Fibroblast of skin of right quadriceps (primary cell): ENCODE results near the gene CAMSAP2.
"Not testable (repeated sequence)": the region's sequence is repeated elsewhere in the genome, so short reads cannot be mapped to it uniquely, and the experiment has no call there.

Source experiments
- DNase-seq: peaks from one replicate; pipeline ENCODE4 v3.0.0-alpha.2; 2013

The CAMSAP2 gene

DNA sequence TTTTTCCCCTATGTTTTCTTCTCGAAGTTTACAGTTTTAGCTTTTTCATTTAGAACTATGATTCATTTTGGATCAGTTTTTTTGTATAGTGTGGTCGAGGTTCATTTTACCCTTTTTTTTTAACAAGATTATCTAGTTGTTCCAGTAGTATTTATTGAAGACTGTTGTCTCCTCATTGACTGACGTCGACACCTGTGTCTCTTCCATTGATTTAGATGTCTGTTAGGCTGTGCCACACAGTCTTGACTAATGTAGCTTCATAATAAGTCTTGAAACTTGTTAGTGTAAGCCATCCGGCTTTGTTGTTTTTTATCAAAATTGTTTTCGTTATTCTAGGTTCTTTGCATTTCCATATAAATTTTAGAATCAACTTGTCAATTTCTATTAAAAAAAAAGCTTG, 45.2 kb downstream of the CAMSAP2 start:
- DNase-seq = no peak

DNA sequence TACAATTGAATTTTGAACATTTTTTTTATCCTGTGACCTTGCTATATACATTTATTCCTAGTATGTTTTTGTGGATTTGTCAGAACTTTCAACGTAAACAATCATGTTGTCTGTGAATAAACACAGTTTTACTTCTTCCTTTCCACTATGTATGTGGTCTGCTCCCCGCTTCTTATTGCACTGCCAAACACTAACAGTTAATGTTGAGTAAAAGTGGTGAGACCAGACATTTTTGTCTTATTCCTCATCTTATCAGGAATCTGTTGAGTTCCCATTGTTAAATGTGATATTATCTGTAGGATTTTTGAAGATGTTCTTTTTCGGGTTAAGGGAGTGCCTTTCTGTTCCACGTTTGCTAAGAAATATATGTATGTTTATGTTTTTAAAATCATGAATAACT, 45.9 kb downstream of the CAMSAP2 start:
- DNase-seq = peak; percentile 35

DNA sequence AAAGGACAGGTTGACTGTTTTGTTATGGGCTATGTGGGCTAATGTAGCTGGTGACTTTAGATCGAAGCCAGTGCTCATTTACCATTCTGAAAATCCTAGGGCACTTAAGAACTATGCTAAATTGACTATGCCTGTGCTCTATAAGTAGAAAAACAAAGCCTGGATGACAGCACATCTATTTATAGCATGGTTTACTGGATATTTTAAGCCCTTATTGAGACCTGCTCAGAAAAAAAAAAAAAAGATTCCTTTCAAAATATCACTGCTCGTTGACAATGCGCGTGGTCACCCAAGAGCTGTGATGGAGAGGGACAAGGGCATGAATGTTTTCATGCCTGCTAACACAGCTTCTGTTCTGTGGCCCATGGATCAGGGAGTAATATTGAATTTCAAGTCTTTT, 48.1 kb downstream of the CAMSAP2 start:
- no peak for DNase-seq

DNA sequence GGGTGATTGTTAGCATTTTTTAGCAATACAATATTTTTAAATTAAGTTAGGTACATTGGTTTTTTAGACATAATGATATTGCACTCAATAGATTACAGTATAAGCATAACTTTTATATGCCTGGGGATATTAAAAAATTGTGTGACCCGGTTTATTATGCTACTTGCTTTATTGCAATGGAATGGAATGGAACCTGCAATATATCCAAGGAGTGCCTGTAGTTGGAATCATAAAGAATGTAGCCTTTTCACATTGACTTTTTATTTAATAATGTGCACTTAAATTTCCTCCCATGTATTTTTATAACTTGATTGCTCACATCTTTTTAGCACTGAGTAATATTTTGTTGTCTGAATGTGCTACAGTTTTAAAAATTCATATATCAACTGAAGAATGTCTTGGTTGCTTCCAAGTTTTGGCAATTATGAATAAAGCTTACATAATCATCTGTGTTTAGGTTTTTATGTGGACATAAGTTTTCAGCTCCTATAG, 49.2 kb downstream of the CAMSAP2 start:
- DNase-seq = no peak

DNA sequence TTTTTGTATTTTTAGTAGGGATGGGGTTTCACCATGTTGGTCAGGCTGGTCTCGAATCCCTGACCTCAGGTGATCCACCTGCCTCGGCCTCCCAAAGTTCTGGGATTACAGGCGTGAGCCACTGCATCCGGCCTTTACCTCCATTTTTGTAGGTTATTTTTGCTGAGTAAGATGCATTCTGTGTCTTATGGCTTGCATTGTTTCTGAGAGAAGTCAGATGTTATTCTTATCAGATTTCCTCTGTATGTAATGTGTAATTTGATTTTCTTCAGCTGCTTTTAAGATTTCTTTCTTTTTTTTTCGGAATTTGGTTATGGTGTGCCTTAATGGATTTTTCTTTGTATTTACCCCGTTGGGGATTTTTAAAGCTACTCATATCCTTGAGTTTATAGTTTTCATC, 52.3 kb downstream of the CAMSAP2 start:
- DNase-seq = not testable (repeated sequence)

DNA sequence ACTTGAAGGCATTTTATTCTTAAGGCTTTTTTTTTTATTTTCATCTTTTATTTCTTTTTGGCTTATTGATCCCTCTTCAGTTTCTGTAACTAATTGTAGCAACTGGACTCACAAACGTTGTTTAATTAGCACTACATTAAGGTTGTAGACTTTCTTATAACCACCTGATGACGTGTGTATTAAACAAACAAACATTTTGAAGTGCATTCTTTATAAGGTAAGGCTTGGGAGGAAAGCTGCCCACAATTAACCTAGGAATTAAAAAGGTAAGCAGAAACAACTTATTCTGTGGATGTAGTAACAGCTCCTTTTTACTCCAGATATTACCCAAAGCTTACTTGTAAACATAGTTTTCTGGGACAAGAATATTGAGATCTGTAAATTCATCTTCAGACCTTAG, 55.0 kb downstream of the CAMSAP2 start:
- no peak for DNase-seq

DNA sequence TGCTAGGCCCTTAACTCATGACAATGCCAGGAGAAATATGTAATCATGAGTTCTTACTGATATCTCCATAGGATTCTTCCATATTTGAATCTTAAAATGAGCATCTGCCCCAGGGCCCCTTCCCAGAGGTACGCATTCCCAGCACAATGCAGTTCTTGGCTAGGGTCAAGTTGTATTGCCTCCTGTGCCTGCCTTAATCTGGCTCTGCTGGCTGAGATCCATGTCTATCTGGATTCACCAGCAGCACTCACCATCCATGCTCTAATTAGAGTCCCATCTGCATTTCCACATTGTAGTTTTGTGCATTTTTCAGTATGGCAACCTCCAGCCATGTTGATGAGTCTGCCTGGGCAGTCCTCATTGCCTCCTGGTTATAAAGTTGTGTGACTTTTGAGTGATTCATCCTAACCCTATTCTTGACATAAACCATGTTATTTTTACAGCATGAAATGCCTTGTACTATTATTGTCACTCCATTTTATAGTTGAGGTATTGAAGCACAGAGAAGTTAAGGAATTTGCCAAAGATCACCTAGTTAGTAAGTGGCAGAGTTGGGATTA, 55.9 kb downstream of the CAMSAP2 start:
- peak; percentile 23 for DNase-seq

DNA sequence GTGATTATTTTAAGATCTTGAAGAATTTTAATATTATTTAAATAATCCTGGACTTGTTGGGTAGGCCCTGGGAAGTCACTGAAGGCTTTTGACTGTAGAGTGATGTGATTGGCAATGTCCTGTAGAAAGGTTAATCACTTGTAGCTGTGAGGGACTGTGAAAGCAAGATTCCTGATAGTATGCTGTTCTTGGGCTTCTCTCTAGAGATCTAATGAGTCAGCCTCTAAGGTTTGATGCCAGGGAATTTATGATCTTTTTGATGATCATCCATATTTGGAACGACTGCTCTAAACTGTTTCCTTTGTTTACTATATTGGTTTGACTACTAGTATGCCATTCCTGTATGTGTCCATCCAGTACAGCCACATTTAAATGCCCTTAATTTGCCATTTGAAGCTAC, 56.5 kb downstream of the CAMSAP2 start:
- peak; percentile 74 for DNase-seq

DNA sequence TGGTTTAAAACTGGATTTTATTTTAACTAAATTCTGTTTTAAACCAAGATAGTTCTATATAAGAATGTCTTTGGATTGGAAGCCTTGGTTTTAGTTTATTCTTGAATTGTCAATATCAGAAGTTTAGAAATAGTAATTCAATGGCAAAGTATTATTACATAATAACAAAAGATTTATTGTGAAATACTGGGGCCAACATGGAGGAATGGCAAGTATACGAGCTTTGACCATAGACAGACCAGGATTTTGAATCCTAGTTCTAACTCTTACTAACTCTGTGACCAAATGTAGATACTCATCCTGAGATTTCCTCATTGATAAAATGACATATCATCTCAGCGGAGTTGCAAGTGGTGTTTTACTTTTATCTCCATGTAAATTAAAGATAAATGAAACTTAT, 63.3 kb downstream of the CAMSAP2 start:
- DNase-seq = no peak

DNA sequence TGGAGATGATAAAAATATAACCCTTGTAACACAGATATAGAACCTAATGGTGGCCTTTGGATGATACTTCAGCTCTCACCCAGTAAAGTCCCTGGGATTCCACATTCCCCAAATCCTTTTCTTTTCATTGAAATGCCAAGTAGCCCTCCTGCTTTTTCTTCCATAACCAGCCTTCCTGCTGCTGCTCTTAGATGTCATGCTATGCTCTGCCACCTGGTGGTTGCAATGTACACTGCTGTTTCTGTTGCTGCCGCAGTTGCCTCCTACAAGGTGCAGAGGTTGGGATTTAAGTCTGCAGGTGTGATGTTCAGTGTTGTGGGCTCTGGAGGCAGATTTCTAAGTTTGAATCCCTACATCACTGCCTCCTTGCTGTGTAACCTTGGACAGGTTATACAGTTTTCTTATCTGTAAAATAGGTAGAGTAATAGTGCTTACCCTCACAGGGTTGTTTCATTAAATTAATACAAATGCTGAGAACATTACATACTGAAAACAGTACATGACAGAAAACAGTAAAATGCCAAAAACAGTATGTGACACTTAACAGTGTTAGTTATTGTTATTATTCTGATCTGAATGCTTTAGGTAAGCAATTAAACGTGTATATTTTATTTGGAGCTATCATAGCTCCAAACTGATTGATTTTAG, 64.3 kb downstream of the CAMSAP2 start:
- DNase-seq = peak; percentile 73

DNA sequence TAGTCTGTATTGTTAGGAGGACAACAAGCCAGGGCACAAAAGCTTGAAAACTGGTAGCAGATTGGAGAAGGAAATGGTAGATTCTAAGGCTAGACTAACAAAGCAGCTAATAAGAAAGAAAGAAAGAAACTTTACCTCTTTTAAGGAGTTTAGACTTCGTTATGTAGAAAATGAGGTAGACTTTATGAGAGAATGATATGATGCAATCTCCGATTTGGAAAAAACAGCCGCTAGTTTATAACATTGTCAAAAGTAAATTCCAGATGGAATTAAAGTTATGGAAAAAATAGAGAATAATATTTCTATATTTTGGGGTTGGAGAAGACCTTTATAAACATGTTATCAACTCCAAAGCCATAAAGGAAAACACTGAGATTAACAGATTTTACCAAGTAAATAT, 67.0 kb downstream of the CAMSAP2 start:
- no peak for DNase-seq

DNA sequence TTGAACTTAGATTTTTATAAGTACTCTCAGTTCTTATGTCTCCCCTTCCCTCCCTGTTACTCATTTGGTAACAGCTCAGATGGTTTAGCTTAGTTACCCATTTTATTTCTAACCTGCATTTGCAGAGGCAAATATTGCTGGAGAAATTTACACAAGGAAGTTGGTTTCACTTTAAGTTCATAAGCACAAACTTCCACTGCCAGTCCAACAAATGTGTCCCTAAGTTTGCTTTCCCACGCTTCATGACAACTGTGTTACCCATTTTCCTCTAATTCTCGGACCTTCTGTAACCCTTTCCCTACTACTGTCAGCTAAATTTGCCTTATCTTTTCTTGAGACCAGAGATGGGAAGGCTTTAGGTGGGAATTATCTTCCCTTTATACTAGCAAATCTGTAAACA, 70.2 kb downstream of the CAMSAP2 start:
- no peak for DNase-seq

DNA sequence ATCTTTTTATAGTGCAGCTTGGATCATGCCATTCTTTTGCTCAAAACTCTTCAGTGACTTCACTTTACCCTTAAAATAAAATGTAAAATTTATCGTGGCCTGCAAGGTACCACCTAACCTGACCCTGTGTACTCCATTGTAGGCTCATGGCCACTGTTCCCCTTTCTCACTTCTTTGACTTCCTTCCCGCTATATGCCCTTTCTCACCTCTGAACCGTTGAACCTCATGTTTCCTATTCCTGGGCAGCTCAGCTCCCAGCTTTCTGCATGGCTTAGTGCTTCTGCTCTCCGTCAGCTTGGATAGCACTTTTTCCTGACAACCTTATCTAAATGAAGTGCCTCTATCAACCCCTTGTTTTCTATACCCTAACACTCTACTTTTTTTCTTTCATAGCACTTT, 73.0 kb downstream of the CAMSAP2 start:
- no peak for DNase-seq

DNA sequence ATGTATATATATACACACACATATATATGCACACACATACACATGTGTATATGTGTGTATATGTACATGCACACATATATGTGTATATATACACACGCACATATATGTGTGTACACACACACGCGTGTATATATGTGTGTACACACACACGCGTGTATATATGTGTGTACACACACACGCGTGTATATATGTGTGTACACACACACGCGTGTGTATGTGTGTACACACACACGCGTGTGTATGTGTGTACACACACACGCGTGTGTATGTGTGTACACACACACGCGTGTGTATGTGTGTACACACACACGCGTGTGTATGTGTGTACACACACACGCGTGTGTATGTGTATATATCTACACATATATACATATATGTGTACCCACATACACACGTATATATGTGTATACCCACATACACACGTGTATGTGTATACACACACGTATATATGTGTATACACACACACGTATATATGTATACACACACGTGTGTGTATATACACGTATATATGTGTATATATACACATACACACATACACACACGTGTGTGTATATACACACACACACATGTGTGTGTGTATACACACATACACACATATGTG, 78.0 kb downstream of the CAMSAP2 start:
- not testable (repeated sequence) for DNase-seq

DNA sequence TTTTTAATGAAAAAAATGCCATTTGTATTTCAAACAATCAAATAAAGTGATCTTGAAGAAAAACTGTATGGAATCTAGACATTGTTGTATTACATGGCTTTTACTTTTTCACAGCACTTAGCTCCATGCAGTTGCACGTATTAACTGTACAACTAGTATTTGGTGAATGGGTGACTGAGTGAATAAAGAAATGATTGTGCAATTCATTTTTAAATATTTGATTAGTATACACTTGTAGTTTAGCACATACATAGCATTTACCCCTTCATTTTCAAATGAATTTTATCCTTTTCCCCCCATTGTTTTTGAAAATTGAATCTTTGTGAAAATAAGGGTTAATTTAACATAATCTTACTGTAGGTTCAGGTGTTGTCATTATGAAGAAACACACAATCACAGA, 79.6 kb downstream of the CAMSAP2 start:
- no peak for DNase-seq

DNA sequence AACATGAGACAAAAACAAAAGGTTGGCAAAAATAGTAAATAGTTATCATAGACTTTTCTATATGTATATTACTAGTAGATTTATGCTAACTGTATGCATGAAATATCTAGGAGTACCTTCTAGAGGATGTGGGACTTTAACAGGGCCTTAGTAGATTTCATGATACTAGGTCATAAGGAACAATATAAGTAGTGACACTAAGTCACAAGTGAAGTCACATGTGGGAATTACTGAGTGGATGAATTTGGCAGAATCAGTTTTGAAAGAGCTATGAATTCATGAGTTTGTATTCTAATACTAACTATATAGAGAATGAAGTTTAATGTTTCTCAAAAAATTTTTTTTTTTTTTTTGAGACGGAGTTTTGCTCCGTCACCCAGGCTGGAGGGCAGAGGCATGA, 81.0 kb downstream of the CAMSAP2 start:
- no peak for DNase-seq

DNA sequence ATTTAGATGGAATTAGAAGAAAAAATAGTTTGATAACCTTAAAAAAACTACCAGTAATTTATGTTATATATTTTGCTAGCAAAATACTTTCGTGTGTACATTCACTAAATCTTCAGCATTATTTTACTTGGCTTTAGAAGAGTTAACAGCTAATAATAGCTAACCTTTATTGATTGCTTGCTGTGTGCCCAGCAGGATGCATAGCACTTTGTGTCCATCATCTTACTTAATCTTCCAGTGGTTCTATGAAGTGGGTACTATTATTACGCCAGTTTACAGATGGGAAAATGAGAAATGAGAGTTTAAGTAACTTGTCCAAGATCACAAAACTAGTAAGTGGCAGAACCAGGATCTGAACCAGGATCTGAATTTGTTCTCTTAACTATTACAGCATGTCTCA, 92.4 kb downstream of the CAMSAP2 start:
- DNase-seq = no peak

DNA sequence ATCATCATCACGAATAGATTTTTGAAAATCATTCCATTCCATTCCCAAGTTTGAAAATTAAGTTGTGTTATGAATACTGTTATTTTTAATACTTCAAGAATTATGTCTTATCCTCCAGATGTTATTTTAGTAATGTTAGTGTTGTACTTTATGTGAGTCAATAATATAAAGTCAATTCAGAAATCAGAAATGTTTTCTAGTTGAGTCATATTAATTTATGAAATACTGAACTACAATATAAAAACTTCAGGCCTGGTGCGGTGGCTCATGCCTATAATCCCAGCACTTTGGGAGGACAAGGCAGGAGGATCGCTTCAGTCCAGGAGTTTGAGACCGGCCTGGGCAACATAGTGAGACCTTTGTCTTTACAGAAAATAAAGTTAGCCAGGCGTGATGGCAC, 95.7 kb downstream of the CAMSAP2 start:
- no peak for DNase-seq

DNA sequence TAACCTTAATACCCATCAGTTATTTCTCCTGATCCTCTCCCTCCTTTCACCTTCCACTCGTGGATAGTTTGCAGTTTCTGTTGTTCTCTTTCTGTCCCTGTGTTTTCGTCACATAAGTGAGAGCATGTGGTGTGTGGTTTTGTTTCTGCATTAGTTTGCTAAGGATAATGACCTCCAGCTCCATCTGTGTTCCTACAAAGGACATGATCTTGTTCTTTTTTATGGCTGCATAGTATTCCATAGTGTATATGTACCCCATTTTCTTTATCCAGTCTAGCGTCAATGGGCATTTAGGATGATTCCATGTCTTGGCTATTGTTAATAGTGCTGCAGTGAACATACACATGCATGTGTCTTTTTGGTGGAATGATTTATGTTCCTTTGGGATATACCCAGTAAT, 97.5 kb downstream of the CAMSAP2 start:
- no peak for DNase-seq

DNA sequence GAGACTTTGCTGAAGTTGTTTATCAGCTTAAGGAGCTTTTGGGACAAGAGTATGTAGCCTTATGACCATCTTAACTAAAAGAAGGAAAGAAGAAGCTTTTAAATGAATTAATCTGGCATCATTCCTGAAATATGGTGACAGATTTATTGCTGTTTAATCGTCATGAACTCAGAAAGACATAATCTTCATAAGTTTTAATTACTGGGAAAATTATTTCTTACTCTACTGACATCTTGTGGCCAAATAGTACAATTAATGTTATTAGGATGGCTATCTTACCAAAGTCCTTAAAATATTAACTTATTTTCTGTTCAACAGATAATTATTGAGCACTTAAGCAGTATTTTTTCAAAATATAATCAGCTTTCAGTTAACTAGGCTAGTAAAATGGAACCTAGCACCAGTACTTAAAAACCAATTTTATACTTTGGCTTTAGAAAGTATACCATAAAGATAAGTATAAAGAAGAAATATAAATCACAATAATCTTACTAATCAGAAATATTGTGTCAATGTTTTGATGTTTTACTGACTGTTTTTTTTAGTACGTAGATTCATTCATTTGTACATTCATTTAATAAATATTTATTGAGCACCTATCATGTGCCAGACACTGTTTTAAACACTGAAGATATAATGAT, 99.4 kb downstream of the CAMSAP2 start:
- peak; percentile 66 for DNase-seq

DNA sequence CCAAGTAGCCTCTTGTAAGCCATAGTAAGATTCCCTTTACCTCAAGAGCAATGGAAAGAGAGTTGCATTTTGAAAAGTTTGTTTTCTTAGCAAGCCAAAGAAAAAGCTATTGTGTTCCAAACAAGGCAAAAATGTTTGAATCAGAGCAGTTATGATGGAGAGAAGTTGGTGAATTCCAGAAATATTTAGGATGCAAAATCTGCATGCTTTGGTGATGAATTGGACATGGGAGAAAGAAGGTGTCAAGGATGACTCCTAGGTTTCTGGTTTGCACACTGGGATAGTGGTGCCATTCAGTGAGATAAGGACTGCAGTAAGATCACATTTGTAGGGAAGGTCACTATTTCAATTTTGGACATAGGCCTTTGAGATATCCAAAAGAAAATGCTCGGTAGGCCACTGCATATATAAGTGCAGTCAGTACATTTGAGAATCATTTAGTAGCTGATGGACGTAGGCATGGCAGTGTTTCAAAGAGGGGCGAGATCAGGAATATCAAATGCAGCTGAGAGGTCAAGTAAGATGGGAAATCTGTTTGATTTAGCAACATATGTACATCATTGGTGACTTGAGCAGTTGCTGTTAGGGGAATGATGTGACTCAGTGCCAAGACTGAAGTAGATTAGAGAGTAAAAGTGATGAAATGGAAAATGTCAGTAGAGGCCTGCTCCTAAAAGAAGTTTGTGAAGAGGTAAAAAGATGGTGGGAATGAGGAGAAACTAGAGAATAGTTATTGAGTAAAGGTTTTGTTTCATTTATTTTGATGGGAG, 100.2 kb downstream of the CAMSAP2 start:
- DNase-seq = peak; percentile 72

DNA sequence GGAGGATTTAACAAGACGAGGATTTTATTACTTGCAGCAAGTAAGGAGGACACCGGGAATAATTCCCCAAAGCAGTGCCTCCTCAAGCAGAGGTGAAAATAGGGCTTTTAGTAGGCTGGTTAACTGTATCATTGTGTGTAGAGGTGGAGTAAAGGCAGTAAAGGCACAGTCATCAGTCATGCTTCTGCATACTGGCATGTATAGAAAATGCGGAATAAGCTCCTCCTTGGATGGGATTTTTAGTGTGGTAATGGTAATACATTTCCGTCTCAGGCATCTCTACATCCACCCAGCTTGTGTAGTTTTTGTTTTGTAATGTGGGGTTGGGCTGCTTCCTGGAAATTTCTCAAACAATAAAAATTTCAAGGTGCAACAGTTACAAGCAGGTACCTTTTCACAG, 106.7 kb downstream of the CAMSAP2 start:
- no peak for DNase-seq

DNA sequence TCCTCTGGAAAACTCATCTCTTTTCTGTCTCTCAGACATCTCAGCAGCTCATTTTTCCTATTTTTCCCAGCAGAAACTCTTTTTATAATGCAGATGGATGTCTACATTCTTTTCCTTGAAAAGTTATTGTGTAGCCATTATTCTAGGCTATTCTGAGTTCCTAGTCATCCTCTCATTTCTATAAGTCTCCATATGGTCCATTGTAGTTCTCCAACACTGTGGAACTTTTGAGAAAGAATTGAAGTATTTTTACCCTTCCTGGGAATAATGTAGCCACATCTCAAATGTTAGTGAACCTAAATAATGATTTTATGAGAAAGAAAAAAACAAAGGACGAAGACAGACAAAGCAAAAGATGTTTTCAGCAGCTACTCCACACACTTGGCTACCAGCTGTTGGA, 107.7 kb downstream of the CAMSAP2 start:
- no peak for DNase-seq
